ENCODE measurements around the gene MARCHF6.

- TF ChIP-seq POLR2AphosphoS5 (IDR thresholded peaks at IDR 0.05; ENCODE audit: low read depth, low read length) (no peak), SIN3A (IDR thresholded peaks at IDR 0.05; ENCODE audit: borderline replicate concordance, insufficient read depth, low read length) (no peak), TAF1 (IDR thresholded peaks at IDR 0.05; ENCODE audit: borderline replicate concordance, insufficient read depth, low read length) (no peak)
Measured at GRCh38 chr5:10306806-10307205, 46.7 kb upstream of the MARCHF6 start.
